GM19328 (cell line): ENCODE data around the gene EPHA7.

ENCODE experiments used
- ATAC-seq: cut with Tn5 transposase; IDR thresholded peaks from one replicate; pipeline ENCODE4 v1.9.1; 2021; ENCODE audit warnings: mild to moderate bottlenecking, moderate library complexity; ENCODE audit not compliant: unreplicated experiment

The EPHA7 gene

GRCh38 chr6:93419304-93420162, at the start of gene EPHA7:
TSS of gene EPHA7 (minus strand) at chr6:93419559. CDS start at chr6:93419341, 218 bp downstream.
- peak; percentile 82 for ATAC-seq

- ATAC-seq: no peak
Measured at GRCh38 chr6:93468291-93468690, 48.9 kb upstream of the EPHA7 start.

- no peak for ATAC-seq
Measured at GRCh38 chr6:93454533-93454932, 35.2 kb upstream of the EPHA7 start.

GRCh38 chr6:93453956-93454355, 34.6 kb upstream of the EPHA7 start:
- ATAC-seq: peak; percentile 72

GRCh38 chr6:93447874-93448273, 28.5 kb upstream of the EPHA7 start:
- no peak for ATAC-seq

GRCh38 chr6:93437491-93437890, 18.1 kb upstream of the EPHA7 start:
- ATAC-seq: no peak

- ATAC-seq: no peak
Measured at GRCh38 chr6:93433592-93433991, 14.2 kb upstream of the EPHA7 start.

- ATAC-seq: no peak
Measured at GRCh38 chr6:93424303-93425064, 5.1 kb upstream of the EPHA7 start.

GRCh38 chr6:93423542-93423941, 4.2 kb upstream of the EPHA7 start:
- peak; percentile 40 for ATAC-seq

GRCh38 chr6:93420163-93420795, 920 bp upstream of the EPHA7 start:
- ATAC-seq: no peak

- no peak for ATAC-seq
Measured at GRCh38 chr6:93418408-93419303, 703 bp downstream of the EPHA7 start.

GRCh38 chr6:93418033-93418407, 1.3 kb downstream of the EPHA7 start:
- ATAC-seq: no peak

GRCh38 chr6:93417421-93418013, 1.8 kb downstream of the EPHA7 start:
- no peak for ATAC-seq

- ATAC-seq: no peak
Measured at GRCh38 chr6:93416571-93417420, 2.6 kb downstream of the EPHA7 start.

- ATAC-seq: no peak
Measured at GRCh38 chr6:93413190-93413589, 6.2 kb downstream of the EPHA7 start.

GRCh38 chr6:93412452-93412851, 6.9 kb downstream of the EPHA7 start:
- ATAC-seq: no peak

- no peak for ATAC-seq
Measured at GRCh38 chr6:93407186-93407585, 12.2 kb downstream of the EPHA7 start.

- ATAC-seq: no peak
Measured at GRCh38 chr6:93403390-93403789, 16.0 kb downstream of the EPHA7 start.

GRCh38 chr6:93398723-93399122, 20.6 kb downstream of the EPHA7 start:
- no peak for ATAC-seq
